ENCODE measurements around the gene TMEM266.

TMEM266 gene

GRCh38 chr15:76162784-76163456 lies 103.1 kb downstream of the TMEM266 start:
- DNase-seq (ENCODE audit: low spot score): no peak

DNA sequence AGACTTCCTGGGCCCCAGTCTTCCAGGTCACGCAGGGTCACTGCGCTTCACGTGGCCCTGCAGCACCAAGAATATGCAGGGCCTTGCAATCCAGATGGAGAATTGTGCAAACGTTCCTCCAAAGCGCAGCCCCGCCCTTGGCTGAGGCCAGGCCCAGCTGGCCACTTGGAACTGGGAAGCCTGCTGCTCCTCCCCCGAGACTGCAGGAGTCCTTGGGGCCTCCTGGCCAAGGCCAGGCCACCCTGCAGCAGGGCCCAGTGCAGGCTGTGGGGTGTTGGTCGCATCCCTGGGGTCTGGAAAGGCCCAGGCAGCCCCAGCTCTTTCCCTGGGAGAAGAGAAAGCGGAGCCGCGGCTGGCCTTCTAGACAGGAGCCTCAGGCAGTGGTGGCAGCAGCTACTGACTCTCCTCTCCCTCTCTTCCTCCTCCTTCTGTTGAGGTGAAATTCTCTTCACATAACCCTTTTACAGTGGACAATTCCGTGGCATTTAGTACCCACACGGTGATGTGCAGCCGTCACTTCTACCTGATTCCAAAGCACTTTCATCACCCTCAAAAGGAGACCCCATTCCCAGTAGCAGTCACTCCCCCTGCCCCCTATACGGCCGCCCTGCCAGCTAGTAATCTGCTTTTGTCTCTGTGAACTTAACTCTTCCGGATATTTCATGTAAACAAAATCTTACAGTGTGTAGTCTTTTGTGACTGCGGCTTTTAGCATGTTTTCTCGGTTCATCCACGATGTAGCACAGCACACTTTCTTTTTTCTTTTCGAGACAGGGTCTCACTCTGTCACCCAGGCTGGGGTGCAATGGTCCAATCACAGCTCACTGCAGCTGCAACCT lies 103.9 kb downstream of the TMEM266 start:
- no peak for DNase-seq (ENCODE audit: low spot score)

GRCh38 chr15:76164602-76165001 lies 104.8 kb downstream of the TMEM266 start:
- no peak for DNase-seq (ENCODE audit: low spot score)

DNA sequence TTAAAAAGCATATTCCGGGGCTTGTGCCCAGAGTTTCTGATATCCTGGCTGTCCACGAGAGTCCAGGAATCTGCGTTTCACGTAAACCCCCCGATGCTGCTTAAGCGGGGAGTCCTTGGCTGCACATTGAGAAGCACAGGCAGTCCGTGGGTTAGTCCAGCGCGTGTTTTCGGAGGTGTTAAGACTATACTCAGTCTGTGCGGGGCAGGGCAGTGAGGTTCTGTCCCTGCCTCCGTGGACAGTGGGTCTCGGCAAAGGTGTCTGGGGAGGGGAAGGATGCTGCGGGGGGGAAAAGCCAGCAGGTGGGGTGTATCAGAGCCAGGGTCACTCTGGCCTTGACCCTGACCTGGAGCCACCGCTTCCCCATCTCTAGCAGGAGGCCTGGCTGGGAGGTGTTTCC lies 106.2 kb downstream of the TMEM266 start:
- DNase-seq (ENCODE audit: low spot score): no peak

GRCh38 chr15:76168237-76168984 lies 108.6 kb downstream of the TMEM266 start:
- DNase-seq (ENCODE audit: low spot score): no peak

DNA sequence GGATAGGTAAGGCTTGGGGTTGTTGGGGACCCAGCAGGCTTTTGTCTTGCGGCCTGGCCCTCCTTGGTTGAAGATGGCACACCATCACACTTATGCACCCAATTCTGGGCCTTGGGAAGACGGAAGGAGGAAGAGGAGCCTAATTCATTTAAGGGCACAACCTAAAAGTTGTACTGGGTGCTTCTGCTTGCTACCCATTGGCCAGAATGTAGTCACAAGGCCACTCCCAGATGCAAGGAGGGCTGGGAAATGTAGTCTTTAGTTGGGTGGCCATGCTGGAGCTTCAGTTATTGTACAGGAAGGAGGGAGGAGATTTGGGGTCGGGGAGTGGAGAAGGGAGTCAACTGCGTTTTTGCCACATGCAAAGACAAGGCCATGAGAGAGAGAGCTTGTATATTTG lies 109.2 kb downstream of the TMEM266 start:
- DNase-seq (ENCODE audit: low spot score): no peak

DNA sequence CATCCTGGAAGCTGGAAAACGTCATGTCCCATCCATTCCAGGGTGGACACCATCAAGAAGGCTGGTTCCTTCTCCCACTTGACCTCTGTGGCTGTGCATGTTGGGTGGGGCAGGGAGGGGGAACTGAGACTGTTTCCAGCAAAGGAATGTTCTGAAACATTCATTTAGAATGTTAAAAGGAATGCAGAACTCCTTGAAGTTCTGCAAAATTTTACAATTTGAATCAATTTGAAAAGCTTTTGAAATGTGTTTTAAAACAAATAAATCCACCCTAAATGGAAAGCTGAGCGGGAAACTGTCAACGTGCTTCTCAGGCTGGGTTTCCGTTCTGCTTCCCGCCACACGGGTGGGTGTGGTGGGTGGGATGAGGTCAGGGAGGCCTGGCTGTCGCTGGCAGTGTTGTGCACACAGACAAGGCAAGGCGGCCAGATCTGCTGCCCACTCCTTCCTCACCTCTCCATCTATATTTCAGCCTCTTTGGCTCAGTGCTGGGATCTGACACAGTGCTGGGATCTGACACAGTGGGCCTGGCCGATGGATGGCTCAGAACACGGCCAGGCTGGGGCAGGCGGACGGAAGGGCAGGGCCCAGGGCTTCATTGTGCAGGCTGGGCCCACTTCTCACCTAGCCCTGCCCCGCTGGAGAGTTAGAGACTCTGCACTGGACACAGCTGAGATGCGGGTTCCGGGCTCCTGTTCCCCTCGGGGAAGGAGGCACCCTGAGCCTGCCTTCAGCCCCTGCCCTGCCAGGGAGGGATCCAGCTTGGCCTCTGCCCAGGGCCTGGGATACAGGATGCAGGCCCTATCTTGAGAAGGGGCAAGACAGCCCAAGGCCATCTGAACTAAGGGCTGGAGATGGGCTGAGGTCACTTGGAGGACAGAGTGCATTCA lies 110.4 kb downstream of the TMEM266 start:
- no peak for DNase-seq (ENCODE audit: low spot score)

DNA sequence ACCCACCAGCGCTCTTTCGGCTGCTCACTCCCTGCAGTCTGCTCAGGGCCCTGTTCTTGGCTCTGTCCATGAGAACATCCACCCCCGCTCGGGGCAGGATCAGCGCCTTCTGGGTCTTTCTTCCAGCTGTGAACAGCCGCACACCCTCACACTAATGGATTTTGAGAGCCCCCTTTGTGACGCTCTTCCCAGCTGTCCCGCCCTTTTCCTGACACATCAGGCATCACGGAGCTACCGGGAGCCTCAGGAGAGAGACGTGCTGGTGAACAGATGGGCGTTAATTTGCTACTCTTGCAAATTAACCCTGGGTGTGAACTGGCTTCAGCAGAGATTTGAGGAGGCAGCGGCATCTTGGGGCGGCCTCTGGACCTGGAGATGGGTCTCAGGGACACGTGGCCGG lies 113.0 kb downstream of the TMEM266 start:
- no peak for DNase-seq (ENCODE audit: low spot score)

- DNase-seq (ENCODE audit: low spot score): no peak
Measured at GRCh38 chr15:76173317-76173834, 113.6 kb downstream of the TMEM266 start.

DNA sequence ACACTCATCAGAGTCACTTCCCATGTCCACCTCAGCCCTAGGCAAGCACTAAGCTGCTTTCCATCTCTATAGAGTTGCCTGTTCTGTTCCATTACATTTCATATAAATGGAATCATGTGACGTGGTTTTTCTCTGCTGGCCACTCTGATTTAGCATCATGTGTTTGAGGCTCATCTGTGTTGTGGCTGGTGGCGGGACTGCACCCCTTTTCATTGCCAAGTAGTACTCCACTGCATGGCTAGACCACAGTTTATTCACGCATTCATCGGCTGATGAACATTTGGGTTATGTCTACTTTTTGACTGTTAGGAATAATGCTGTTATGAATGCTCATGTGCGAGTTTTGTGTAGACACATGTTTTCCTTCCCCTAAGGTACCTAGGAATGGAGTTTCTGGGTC lies 114.9 kb downstream of the TMEM266 start:
- no peak for DNase-seq (ENCODE audit: low spot score)

GRCh38 chr15:76175442-76175841 lies 115.7 kb downstream of the TMEM266 start:
- no peak for DNase-seq (ENCODE audit: low spot score)

GRCh38 chr15:76176059-76176458 lies 116.3 kb downstream of the TMEM266 start:
- no peak for DNase-seq (ENCODE audit: low spot score)

GRCh38 chr15:76176487-76177085 lies 116.8 kb downstream of the TMEM266 start:
- no peak for DNase-seq (ENCODE audit: low spot score)

DNA sequence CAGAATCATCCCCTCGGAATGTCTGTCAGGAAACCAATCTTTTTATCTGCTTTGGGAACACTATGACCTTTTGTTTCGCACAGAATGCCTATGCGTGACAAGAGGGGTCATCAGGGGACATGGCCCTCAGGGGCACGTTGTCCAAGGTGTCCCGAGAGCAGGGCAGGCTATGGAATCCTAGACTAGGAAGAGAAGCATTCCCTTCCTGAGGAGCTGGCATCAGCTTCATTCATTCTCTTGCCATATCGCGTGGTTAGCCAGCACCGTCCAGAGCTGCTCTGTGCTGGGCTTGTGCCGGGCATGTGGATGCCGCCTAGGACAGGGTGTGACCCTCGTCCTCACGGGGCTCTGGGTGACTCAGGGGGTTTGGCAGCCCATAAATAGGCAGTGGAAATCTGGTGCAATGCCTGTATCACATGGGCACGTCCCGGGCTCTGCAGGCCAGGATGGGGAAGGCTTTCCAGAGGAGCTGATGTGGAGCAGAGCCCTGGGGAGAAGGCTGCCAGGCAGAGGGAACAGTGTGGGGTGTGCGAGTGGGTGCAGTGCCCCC lies 117.8 kb downstream of the TMEM266 start:
- no peak for DNase-seq (ENCODE audit: low spot score)

GRCh38 chr15:76178296-76179000 lies 118.7 kb downstream of the TMEM266 start:
- DNase-seq (ENCODE audit: low spot score): no peak

DNA sequence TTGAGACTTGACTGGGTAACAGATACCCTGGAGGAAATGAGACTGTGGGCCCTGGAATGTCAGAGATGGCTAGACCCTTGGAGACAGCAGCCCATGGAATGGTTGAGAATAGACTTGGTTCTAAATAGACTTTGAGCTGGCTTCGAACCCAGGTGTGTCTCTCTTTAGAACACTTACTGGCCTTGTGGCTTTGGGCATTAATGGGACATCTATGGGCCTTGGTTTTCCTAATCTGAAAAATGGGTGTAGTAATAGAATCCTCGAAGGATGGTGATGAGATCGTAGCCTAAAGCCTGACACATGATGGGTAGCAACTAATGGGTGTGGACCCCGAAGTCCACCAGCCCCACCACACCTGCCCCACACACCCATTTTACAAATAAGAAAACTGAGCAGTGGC lies 119.2 kb downstream of the TMEM266 start:
- DNase-seq (ENCODE audit: low spot score): no peak

GRCh38 chr15:76180321-76180720 lies 120.5 kb downstream of the TMEM266 start:
- DNase-seq (ENCODE audit: low spot score): no peak

DNA sequence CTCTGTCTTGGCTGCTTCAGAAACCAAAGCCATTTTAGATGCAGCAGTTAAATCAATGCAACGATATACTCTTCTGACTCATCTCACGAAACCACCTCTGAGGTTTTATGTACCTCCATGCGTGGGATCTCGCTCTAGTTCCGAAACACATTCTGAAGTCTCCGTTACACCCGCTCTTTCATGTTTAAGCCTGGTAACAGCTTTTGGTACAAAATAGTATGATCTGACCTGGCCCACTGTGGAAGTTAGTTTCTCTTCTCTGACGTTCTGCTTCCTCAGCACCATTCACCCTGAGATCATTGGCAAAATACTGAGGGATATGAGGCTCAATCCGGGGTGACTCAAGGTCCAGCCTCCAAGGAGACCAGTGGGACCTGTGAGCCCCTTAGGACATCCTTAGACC lies 121.9 kb downstream of the TMEM266 start:
- peak; percentile 7 for DNase-seq (ENCODE audit: low spot score)

DNA sequence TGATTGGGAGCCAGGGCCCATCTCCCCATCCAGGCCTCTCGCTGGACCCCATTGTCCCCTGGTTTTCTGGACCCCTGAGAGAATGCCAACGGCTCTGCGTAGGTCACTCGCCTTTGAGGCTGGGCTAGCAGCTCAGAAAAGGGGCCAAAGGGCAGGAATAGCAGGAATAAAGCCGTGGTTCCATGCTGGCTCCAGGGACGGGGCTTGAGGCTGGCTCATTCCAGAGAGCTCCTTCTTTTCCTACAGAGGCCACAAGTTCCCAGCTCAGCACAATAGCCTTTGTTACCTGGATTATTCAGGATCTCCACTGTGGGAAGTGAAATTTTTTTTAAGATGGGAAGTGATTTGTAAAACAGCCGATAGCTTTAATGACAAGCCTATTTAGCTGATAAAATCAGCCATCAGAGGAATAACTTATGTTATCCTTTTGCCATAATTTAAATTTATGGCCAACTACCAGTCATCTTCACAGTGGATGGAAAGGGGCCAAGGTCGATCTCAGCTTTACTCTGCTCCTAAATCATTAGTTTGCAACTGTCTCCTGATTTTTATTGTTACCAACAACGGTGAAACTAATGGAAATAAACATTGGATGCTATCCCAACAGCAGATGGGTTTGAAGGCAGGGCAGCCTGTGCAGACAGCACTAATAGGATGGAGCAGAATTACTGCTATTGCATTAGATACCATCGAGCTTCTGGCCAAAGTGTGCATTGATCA lies 124.3 kb downstream of the TMEM266 start:
- DNase-seq (ENCODE audit: low spot score): no peak

- no peak for DNase-seq (ENCODE audit: low spot score)
Measured at GRCh38 chr15:76184650-76185035, 124.9 kb downstream of the TMEM266 start.
